Measurements from ENCODE around the gene DLX5. TPM values are rescaled to one million over a fixed set of nuclear protein-coding genes. Genes with fewer than 3 reads are reported as not detected.

The DLX5 gene
- total RNA-seq, 2 experiments from 2014 or later: not detected

- H3K4me3 Mint-ChIP-seq: no peak overlapping the region
- no peaks in the 10 kb centered on the region for H3K9me3 Mint-ChIP-seq
- CTCF ChIA-PET: no interaction called here
Observed at GRCh38 chr7:96985992-96986391, 38.6 kb downstream of the DLX5 start.

GRCh38 chr7:96982586-96982985 is 42.0 kb downstream of the DLX5 start:
- Mint-ChIP-seq H3K9me3 (no peaks in the 10 kb centered on the region), H3K27ac (no peak overlapping the region), H3K27me3 (peaks cover 31% of the 10 kb centered on the region), H3K4me3 (no peak overlapping the region), H3K4me1 (ENCODE audit: low read depth) (no peaks in the 10 kb centered on the region), H3K36me3 (ENCODE audit: low read depth) (no peaks in the 10 kb centered on the region)
- ChIA-PET CTCF (no interaction called here), POLR2A (no interaction called here)
- no peak for DNase-seq
- no peak for TF ChIP-seq CTCF (IDR thresholded peaks at IDR 0.05)
- no peak for ATAC-seq
- intact Hi-C loops (cut with micrococcal nuclease): no loop called here

More at GRCh38 chr7:96985992-96986391, 38.6 kb downstream of the DLX5 start:
- intact Hi-C loops (cut with micrococcal nuclease): no loop called here
- H3K27ac Mint-ChIP-seq: no peak overlapping the region
- no peaks in the 10 kb centered on the region for H3K36me3 Mint-ChIP-seq (ENCODE audit: low read depth)
- POLR2A ChIA-PET: no interaction called here
- H3K4me1 Mint-ChIP-seq (ENCODE audit: low read depth): no peaks in the 10 kb centered on the region
- DNase-seq (no peak), ATAC-seq (no peak)
- no peak for TF ChIP-seq CTCF (IDR thresholded peaks at IDR 0.05)
- H3K27me3 Mint-ChIP-seq: peaks cover 51% of the 10 kb centered on the region

GRCh38 chr7:96979551-96980276 is 44.9 kb downstream of the DLX5 start:
- no peak for TF ChIP-seq CTCF (IDR thresholded peaks at IDR 0.05)
- DNase-seq (no peak), ATAC-seq (no peak)
- no peaks in the 10 kb centered on the region for H3K36me3 Mint-ChIP-seq (ENCODE audit: low read depth)
- peaks cover 30% of the 10 kb centered on the region for H3K27me3 Mint-ChIP-seq
- ChIA-PET CTCF (no interaction called here), POLR2A (no interaction called here)
- no peak overlapping the region for H3K27ac Mint-ChIP-seq
- no peak overlapping the region for H3K4me3 Mint-ChIP-seq
- no peaks in the 10 kb centered on the region for H3K9me3 Mint-ChIP-seq
- H3K4me1 Mint-ChIP-seq (ENCODE audit: low read depth): no peaks in the 10 kb centered on the region
- intact Hi-C loops (cut with micrococcal nuclease): no loop called here

GRCh38 chr7:96977445-96977844 is 47.2 kb downstream of the DLX5 start:
- POLR2A ChIA-PET: no interaction called here
- H3K4me1 Mint-ChIP-seq (ENCODE audit: low read depth): no peaks in the 10 kb centered on the region

More at GRCh38 chr7:96977445-96977844, 47.2 kb downstream of the DLX5 start:
- Mint-ChIP-seq H3K9me3 (no peaks in the 10 kb centered on the region), H3K27me3 (peaks cover 25% of the 10 kb centered on the region), H3K4me3 (no peak overlapping the region), H3K36me3 (ENCODE audit: low read depth) (no peaks in the 10 kb centered on the region), H3K27ac (no peak overlapping the region)
- intact Hi-C loops (cut with micrococcal nuclease): no loop called here
- CTCF ChIA-PET: no interaction called here
- no peak for DNase-seq
- TF ChIP-seq CTCF (IDR thresholded peaks at IDR 0.05): no peak
- ATAC-seq: no peak

All from activated CD8-positive, alpha-beta T cell treated with anti-CD3 and anti-CD28 coated beads for 36 hours (primary cell).